GM21723 (cell line): ENCODE measurements around the gene BMS1.
"Not testable (repeated sequence)": the region's sequence is repeated elsewhere in the genome, so short reads cannot be mapped to it uniquely, and the experiment has no call there.

ENCODE experiments used
- ATAC-seq: cut with Tn5 transposase; IDR thresholded peaks from one replicate; pipeline ENCODE4 v1.9.1; 2021; ENCODE audit warnings: mild to moderate bottlenecking, moderate library complexity; ENCODE audit not compliant: unreplicated experiment

Gene BMS1

GRCh38 chr10:42862801-42863200, 80.2 kb downstream of the BMS1 start:
- ATAC-seq: not testable (repeated sequence)

DNA sequence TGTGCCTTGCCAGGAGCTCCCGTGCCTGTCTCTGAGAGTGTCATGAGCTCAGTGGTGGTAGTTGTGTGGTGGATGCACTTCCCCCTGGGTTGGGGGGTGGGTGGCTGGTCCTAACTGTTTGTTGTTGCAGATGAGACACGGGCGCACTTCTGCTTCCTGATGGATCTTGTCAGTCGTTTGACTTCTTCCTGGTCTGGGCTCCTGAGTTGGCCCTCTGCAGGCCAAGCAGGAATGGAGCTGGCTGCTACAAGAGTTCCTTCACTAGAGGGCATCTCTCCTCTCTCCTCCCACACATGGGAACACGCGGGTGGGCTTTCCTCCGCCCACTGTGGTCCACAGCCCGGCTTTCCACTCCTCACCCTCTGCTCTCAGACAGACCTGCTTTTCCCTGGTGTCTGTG, 82.0 kb downstream of the BMS1 start:
- ATAC-seq: no peak

- no peak for ATAC-seq
Measured at GRCh38 chr10:42865716-42866114, 83.1 kb downstream of the BMS1 start.

GRCh38 chr10:42866115-42866995, 83.8 kb downstream of the BMS1 start:
- ATAC-seq: no peak

DNA sequence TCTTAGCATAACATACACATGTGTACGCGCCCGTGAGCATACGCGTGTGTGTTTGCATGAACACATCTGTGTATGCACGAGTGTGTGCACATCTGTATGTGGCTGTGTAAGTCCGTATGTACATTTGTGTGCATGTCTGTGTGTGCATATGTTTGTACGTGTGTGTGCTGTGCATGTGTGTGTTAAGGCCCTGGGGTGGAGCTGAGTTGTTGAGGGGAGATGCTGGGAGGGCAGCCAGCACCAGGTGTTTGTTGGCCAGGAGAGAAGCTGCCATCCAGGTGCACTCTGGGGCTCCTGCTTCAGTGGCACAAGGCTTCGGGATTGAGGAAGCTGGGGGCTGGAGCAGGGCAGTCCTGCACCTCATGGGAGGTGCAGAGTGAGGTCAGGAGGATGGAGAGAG, 85.0 kb downstream of the BMS1 start:
- ATAC-seq: no peak

- ATAC-seq: no peak
Measured at GRCh38 chr10:42868530-42868929, 85.9 kb downstream of the BMS1 start.

DNA sequence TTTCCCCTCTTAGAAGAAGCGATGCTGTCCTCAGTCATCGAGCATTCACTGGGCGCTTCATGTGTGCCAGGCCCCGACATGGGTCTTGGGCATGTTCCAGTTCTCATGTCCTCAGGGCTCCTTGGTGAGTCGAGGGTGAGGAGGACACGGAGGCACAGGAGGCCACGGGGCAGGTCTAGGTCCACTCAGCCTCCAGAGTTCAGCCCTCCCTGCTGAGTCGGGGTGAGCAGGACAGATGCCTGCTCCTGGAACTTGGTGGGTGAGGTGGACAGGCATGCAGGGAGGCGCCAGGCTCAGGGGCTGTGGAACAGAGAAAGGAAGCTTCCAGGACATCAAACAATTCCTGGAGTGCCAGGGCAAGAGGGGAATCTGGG, 87.4 kb downstream of the BMS1 start:
- no peak for ATAC-seq

- ATAC-seq: not testable (repeated sequence)
Measured at GRCh38 chr10:42871138-42871641, 88.6 kb downstream of the BMS1 start.

GRCh38 chr10:42871823-42872222, 89.2 kb downstream of the BMS1 start:
- no peak for ATAC-seq

GRCh38 chr10:42872865-42873435, 90.4 kb downstream of the BMS1 start:
- no peak for ATAC-seq

DNA sequence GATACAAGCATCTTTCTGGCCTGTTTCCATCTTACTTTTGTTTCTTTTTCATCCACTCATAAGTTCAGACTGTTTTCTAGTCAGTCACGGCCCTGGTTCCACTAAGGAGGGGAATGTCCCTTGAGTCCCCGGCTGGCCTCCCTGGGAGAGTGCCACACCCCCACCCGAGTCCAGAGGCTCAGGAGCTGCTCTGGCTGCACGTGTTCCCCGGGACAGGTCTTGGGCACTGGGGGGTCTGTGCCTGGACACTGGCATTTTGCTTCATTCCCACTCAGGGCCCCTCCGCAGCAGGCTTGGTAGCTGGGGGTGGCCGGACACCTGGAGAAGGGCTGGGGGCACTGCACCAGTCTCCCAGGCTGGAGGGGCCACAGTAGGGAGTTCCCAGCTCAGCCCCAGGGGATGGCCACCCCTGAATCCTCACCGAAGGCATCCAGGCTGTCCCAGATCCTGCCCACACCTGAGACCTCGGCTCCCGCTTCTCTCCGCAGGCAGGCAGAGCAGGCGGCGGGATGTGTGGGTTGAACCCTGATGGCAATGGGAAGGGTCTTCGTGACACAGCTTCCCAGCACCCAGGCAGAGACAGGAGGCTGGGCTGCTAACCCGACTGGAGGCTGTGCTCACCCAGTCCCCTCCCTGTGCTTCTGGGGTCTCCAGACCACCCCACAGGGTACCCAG, 92.3 kb downstream of the BMS1 start:
- ATAC-seq: no peak

DNA sequence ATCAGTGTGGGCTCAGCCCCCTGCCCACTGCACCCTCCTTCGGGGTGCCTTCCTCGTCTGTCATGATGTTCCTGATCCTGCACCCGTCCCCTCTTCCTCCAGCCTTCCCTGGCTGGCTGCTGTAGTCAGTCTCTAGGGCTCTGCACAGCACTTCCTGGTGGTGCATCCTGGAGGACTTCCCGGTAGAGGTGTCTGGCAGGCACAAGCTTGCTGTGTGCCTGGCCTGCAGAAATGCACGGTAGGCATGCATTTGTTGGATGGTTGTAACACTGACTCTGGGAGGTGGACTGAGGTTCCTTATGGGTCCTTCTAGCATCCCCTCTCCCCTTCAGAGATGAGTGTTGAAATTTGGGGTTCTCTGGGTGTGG, 92.8 kb downstream of the BMS1 start:
- no peak for ATAC-seq

DNA sequence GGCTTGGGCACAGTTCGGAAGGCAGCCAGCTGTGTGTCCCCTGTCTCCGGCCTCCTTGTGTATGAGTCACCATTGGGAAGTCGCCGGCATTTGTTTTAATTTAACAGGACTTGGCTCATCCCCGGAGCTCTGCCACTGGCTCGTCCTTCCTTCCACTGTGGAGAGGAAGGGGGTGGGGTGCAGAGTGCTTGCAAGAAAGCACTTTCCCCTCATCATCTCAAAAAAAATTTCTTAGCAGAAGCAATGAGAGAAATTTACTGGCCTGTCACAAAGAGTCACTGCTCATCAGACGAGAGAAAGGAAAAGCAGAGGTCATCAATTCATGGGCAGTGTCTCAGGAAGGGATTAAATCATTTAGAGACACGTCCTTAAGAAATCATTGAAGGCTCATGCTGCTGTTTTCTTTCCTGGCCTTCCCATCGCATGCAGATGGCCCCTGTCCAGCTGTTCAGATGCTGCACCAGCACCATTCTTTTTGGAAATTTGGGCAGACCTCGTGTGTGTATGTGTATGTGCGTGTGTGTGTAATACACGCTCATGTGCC, 93.3 kb downstream of the BMS1 start:
- no peak for ATAC-seq

DNA sequence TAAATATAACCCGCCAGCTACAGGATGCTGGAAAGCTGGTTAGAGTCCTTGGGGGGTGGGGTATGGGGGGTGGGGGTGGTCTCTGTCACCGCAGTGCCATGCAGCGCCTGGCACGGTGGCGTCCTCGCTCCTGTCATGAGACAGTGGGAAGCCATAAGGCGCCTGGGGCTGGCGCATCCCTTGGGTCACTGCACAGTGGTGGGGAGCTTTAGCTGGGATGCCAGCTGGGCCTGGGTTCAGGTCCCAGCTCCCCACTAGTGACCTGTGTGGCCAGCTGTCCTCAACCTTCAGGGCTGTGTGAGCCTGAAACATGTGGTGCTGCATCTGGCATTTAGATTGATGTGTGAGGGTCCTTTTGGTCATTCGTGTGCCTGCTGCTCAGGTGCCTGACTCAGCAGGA, 93.9 kb downstream of the BMS1 start:
- ATAC-seq: no peak

DNA sequence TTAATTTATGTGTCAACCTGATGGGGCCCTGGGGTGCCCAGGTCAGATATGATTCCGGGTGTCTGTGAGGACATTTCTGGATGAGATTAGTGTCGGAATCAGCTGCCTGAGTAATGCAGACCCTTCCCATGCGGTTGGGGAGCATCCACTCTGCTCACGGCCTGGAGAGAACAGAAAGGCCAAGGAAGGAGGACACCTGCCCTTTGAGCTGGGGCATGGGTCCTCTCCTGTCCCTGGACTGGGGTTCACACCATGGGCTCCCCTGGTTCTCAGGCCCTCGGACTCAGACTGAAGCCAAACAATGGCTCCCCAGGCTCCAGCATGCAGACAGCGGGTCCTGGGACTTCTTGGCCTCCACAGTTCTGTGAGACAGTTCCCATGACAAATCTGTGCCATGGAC, 94.3 kb downstream of the BMS1 start:
- ATAC-seq: no peak

- ATAC-seq: no peak
Measured at GRCh38 chr10:42877496-42878030, 95.0 kb downstream of the BMS1 start.

GRCh38 chr10:42878134-42878820, 95.7 kb downstream of the BMS1 start:
- no peak for ATAC-seq

DNA sequence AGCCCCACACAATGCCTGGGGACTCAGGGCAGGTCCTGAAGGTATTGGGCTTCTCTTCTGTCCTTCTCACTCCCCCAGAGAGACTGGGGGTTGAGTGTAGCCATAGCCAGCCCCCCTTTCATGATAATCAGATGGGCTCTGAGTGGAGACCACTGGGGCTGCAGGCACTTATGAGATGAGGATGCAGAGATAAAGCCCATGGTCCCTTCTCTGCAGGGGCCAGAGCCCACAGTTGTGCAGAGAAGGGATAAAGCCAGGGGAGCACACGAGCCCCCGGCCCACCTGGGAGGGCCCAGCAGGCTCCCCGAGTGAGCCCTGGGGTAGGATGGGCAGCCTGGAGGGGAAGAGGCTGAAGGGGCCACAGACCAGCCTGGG, 96.2 kb downstream of the BMS1 start:
- ATAC-seq: no peak

GRCh38 chr10:42879380-42880254, 97.0 kb downstream of the BMS1 start:
- no peak for ATAC-seq

DNA sequence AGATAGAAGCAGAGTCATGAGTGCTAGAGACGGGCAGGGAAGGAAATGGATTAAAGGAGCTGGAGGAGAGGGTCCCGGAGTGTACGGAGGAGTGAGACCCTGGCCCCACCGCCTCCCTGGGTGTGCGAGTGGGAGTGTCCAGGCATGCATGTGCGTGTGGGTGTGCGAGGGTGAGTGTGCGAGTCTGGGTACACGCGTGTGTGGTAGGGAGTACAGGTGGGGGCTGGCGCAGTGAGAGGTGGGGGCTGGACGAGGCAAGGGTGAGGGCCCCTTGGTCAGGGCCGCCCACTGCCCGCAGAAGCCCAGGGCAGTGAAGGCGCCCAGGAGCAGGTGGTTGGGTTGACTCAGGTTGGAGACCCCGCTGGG, 97.6 kb downstream of the BMS1 start:
- ATAC-seq: no peak
